DMS53 (cell line): ENCODE data around the gene HDAC6.
"Not testable (repeated sequence)": the region's sequence is repeated elsewhere in the genome, so short reads cannot be mapped to it uniquely, and the experiment has no call there.

Source experiments
- DNase-seq: peaks from one replicate; lab custom pipeline; 2025; lab: John Stamatoyannopoulos, UW

Gene HDAC6

GRCh38 chrX:48826135-48826875 lies 24.4 kb downstream of the HDAC6 start, which contains the start of gene ERAS:
ERAS (plus strand) TSS chrX:48826513; CDS start chrX:48829124, 2,611 bp downstream.
- no peak for DNase-seq

DNA sequence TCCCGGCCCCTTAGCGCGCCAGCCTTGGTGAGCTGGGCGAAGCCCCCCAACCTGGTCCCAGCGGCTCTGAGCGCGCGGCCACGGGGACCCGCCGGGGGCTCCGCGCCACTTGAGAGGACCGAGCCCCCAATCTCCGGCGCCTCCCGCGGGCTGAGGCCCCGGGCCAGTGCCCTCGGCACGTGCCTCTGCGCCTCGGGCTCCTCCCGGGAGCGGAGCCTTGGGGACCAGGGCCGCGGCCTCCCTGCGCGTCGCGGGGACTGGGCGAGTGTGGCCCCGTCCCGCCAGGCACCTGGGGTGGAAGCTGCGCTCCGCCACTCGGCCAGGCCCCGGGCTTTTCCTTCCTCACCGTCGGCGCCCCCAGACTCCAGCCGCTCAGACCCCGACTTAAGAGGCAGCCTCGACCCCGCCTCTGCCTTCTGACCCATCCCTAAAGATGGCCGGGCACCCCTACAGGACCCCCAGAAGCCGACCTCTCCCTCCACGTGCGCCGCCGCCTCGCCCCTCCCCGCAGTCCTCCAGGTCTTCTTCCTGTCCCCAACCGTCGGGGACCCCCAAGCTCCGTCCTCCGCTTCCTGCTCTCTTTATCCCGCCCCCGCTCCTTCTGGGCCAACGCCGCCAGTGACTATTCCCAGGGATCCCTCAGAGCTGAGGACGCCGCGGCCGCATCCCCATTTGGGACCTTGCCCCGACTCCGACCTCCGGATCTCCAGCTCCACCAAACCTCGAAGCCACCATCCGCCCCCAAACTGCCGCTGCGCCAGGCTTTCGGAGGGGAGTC lies 25.2 kb downstream of the HDAC6 start:
- DNase-seq, result no peak

GRCh38 chrX:48827654-48827968 lies 25.7 kb downstream of the HDAC6 start:
- DNase-seq, result no peak

DNA sequence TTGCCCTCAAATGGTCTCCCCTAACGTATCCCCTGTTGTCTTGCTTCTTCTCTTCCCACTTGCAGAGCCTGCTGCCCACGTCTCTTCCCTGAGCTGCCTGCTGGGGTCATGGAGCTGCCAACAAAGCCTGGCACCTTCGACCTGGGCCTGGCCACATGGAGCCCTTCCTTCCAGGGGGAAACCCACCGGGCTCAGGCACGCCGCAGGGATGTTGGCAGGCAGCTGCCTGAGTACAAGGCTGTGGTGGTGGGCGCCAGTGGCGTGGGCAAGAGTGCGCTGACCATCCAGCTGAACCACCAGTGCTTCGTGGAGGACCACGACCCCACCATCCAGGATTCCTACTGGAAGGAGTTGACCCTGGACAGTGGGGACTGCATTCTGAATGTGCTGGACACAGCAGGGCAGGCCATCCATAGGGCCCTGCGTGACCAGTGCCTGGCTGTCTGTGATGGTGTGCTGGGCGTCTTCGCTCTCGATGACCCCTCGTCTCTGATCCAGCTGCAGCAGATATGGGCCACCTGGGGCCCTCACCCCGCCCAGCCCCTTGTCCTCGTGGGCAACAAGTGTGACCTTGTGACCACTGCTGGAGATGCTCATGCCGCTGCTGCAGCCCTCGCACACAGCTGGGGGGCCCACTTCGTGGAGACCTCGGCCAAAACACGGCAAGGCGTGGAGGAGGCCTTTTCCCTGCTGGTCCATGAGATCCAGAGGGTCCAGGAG lies 27.3 kb downstream of the HDAC6 start:
- DNase-seq, result no peak

- no peak for DNase-seq
These were observed 29.5 kb downstream of the HDAC6 start for GRCh38 chrX:48831136-48831908.

- no peak for DNase-seq
These were observed 30.0 kb downstream of the HDAC6 start for GRCh38 chrX:48831909-48832291.

DNA sequence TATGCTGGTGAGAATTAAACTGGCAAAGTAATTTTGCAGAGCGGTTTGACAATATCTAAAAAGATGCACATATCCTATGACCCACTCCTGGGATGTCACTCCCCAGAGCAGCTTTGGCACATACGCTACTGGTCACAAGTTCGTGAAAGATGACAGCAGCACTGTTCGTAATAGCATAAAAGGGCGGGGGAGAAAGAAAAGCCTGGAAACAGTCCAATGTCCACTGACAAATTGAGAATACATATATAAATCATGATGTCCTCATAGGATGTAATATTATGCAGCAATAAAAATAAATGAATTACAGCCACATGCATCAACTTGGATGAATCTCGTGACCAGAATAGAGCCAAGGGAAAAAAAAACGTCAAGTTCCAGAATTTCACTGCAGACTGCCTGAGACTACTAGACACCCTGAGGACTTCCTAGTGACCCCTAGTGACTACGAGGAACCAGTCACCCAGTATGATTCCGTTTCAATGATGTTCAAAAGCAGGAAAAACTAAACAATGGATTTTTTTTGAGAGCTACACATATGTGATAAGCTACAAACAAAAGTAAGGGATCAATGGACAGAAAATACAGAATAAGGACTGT lies 31.8 kb downstream of the HDAC6 start:
- DNase-seq, result peak; percentile 22

DNA sequence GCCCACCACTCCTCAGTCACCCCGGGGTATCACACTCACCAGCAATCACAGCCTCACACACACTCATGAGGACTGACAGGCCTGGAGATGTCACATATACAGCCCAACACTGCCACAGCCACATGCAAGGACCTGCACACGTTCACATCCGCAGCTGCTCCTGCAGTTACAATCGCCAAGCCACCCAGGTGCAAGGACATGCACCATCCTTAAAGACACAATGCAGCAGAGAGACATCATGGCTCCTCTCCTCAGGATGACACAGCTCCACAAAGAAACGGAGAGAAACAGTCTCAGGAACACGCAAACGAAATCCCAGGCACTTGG lies 32.5 kb downstream of the HDAC6 start:
- DNase-seq, result peak; percentile 59

DNA sequence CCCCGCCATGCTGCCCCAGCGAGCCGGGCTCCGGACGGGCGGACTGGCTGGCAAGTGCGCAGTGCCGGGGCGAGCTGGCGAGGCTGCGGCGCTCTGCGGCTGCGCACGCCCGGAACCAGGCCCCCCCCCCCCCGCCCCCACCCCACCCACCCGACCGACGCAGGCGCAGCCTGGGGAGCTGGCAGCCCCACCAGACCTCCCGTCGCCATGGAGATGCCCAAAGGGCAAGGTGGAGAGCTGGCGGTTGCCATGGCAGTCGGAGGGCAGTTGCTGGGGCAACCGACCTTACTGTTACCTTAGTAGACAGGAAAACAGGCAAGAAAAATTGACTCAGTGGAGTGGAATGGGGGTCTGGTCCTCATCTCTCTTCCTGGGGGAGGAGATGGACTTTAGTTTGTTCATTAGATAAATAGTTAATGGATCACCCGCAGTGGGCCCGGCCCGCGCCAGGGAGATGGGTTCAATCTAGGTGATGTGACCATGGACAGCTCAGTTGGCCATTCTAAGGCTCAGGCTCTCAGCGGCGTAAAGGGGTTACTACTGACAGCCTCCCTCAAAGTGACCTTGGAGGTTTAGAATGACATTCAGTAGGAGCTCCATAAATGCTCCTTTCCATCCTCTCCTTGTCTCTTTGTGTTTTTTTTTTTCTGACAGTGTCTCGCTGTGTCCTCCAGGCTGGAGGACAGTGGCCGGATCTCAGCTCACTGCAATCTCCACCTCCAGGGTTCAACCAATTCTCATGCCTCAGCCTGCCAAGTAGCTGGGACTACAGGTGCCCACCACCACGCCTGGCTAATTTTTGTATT lies 33.9 kb downstream of the HDAC6 start, which contains the start of gene PCSK1N:
Gene PCSK1N, minus strand, starts transcription at position 87 of the 806 bp plus-strand sequence. Its CDS starts 78 bp downstream, at position 9.
- DNase-seq, result peak; percentile 90

DNA sequence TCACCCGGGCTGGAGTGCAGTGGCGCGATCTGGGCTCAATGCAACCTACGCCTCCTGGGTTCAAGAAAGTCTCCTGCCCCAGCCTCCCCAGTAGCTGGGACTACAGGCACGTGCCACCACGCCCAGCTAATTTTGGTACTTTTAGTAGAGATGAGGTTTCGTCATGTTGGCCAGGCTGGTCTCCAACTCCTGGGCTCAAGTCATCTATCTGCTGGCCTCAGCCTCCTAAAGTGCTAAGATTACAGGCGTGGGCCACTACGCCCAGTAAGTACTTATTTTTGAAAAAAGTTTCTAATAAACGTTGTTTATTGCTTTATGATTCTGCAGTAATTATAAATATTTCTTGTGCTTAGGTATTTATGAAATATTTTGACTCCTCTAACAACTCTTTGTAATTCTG lies 37.8 kb downstream of the HDAC6 start:
- no peak for DNase-seq

DNA sequence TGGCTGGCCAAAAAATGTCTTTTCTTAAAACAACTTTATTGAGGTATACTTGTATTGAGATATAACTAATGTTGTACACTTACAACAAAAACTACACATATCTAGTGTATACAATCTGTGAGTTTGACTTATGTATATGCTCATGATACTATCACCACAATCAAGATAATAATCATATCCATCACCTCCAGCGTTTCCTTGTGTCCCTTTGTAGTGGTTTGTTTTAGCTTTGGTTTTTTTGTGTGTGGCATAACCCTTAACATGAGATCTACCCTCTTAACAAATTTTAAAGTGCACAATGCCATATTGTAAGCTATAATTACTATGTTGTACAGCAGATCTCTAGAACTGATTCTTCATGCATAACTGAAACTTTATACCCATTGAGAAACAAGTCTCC lies 47.0 kb downstream of the HDAC6 start:
- no peak for DNase-seq

- DNase-seq, result no peak
These were observed 51.0 kb downstream of the HDAC6 start for GRCh38 chrX:48852857-48853256.

- not testable (repeated sequence) for DNase-seq
These were observed 51.6 kb downstream of the HDAC6 start for GRCh38 chrX:48853494-48853893.

DNA sequence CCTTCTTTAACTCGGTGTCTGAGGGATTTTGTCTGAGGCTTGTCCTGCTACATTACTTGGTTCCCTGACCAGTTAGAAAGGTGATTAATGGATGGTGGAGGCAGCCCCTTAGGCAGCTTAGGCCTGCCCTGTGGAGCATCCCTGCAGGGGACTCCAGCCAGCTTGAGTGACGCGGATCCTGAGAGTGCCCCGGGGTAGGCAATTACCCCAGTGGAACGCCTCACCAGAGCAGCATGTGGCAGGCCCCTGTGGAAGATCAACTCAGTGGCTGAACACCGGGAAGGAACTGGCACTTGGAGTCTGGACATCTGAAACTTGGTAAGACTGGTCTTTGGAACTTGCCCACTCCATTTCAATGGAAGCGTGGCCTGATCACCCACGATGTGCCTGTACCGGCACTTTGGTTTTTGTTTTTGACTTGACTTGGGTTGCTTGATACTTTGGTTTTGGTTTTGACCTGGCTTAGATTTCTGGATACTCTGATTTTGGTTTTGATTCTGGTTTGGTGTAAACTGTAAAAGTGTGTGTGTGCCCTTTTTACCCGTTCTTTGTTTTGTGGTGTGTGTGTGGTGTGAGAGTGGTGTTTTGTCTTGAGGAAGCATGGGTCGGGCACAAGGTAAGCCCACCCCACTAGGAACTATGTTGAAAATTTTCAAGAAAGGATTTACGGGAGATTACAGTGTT lies 52.4 kb downstream of the HDAC6 start:
- DNase-seq, result not testable (repeated sequence)

DNA sequence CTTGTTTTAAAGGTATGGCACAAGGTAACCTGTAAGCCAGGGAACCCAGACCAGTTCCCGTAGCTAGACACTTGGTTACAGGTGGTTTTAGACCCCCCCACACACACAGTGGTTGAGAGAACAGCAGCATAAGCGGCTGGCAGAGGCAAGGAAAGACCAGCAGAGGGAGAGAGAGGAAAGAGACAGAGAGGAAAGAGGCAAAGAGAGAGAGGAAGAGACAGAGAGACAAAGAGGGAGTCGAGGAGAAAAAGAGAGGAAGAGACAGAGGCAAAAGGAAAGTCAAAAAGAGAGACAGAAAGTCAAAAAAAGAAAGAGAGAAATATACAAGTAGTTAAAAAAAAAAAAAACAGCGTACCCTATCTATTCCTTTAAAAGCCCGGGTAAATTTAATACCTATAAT lies 53.0 kb downstream of the HDAC6 start:
- peak; percentile 15 for DNase-seq

GRCh38 chrX:48864210-48864609 lies 62.3 kb downstream of the HDAC6 start:
- DNase-seq, result no peak

GRCh38 chrX:48872017-48872416 lies 70.2 kb downstream of the HDAC6 start:
- DNase-seq, result not testable (repeated sequence)
